DMS153 treated with DMSO at 0.1 percent for 48 hours (cell line): ENCODE measurements around the gene TIGAR.
A peak's percentile ranks its signal among the peaks of the same experiment; 100 is the strongest.

ENCODE experiments used
- DNase-seq: peaks from one replicate; lab custom pipeline; 2025; ENCODE audit not compliant: unreplicated experiment; lab: John Stamatoyannopoulos, UW

The TIGAR gene, protein sequence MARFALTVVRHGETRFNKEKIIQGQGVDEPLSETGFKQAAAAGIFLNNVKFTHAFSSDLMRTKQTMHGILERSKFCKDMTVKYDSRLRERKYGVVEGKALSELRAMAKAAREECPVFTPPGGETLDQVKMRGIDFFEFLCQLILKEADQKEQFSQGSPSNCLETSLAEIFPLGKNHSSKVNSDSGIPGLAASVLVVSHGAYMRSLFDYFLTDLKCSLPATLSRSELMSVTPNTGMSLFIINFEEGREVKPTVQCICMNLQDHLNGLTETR

DNA sequence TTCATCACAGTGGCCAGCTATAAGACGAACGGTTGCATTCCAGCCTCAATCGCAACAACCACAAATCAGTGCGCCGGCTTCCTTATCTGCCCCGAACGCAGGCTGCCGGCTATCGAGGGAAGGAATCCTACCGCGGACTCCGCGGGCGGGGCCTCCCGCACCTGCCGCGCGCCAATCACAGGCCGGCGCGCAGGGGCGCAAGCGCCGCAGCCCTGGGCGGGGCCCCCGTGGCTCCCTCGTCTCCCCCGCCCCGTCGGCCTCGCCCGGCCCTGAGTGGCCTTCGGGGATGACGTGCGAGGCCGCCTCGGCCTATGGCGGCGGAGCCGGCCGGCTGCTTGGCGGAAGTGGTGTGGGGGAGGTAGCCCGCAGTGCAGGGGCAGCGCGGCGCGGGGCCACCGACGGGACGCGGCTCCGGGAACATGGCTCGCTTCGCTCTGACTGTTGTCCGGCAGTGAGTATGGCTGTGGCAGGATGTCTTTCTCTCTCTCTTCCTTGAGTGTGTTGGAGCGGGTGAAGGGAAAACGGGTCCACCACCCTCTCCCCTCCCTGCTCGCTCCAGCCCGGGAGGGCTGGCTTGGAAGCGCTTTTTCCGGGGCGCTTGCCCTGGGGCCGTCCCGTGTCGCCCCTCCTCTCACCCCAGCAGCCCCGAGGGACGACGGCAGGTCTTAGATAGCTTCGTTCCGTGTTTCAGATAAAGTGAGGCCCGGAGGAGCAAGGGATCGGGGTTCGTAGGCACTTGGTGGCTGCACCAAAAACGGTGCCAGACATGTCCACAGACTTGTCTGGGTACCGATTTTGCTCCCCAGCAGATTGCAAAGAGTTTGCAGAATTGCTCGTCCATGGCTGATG lies at the start of gene TIGAR:
Gene TIGAR, plus strand, starts transcription at position 361 of the 849 bp plus-strand sequence. Its CDS starts 59 bp downstream, at position 420.
- DNase-seq, result peak; percentile 87

DNA sequence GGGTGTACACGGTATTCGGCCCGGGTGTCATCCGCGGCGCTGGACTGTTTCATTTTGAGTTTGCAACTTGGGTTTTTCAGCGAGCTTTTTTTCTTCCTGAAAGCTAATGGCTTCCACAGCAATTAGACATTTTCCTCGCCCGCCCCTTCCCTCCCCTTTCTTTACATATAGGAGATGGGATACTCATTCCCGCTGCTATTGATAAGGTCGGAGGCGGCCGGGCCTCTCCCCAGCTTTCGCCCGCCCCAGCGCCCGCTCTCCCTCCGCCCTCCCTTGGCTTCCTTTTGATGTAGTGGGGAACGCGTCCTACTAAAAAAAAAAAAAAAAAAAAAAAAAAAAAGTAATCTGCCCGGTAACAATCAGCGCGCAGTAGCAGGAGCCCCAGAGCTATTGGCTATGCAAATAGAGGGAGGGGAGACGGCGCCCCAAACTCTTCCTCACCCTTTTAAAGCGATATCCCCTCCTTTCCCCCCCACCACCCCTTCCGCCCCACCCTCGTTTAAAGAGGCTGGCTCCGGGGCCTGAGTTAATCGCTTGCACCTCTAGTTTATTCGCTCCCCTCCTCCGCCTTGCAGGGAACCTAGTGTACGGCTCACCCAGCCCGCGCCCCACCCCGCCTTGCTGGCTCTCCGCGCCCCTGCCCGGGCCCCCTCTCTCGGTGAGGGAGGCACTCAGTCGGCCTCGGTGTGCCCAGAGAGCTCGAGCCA lies 49.1 kb upstream of the TIGAR start:
- DNase-seq, result no peak

DNA sequence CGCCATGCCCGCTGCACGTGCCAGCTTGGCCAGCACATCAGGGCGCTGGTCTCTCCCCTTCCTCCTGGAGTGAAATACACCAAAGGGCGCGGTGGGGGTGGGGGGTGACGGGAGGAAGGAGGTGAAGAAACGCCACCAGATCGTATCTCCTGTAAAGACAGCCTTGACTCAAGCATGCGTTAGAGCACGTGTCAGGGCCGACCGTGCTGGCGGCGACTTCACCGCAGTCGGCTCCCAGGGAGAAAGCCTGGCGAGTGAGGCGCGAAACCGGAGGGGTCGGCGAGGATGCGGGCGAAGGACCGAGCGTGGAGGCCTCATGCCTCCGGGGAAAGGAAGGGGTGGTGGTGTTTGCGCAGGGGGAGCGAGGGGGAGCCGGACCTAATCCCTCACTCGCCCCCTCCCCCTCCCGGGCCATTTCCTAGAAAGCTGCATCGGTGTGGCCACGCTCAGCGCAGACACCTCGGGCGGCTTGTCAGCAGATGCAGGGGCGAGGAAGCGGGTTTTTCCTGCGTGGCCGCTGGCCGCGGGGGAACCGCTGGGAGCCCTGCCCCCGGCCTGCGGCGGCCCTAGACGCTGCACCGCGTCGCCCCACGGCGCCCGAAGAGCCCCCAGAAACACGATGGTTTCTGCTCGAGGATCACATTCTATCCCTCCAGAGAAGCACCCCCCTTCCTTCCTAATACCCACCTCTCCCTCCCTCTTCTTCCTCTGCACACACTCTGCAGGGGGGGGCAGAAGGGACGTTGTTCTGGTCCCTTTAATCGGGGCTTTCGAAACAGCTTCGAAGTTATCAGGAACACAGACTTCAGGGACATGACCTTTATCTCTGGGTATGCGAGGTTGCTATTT lies 48.4 kb upstream of the TIGAR start:
- DNase-seq, result no peak

DNA sequence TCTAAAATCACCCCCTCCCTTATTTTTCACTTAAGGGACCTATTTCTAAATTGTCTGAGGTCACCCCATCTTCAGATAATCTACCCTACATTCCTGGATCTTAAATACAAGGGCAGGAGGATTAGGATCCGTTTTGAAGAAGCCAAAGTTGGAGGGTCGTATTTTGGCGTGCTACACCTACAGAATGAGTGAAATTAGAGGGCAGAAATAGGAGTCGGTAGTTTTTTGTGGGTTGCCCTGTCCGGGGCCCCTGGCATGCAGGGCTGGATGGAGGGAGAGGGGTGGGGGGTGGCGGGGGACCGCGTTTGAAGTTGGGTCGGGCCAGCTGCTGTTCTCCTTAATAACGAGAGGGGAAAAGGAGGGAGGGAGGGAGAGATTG lies 47.8 kb upstream of the TIGAR start:
- DNase-seq, result no peak

DNA sequence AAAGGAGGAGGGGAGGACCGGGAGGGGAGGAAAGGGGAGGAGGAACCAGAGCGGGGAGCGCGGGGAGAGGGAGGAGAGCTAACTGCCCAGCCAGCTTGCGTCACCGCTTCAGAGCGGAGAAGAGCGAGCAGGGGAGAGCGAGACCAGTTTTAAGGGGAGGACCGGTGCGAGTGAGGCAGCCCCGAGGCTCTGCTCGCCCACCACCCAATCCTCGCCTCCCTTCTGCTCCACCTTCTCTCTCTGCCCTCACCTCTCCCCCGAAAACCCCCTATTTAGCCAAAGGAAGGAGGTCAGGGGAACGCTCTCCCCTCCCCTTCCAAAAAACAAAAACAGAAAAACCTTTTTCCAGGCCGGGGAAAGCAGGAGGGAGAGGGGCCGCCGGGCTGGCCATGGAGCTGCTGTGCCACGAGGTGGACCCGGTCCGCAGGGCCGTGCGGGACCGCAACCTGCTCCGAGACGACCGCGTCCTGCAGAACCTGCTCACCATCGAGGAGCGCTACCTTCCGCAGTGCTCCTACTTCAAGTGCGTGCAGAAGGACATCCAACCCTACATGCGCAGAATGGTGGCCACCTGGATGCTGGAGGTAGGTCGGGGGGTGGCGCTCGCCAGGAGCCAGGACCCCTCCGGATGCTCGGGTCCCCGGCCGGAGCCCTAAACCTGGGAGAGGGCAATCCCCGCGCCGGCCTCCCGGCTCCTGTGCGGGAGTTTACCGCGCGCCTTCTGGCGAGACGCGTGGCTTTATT lies 47.2 kb upstream of the TIGAR start, which contains the start of gene CCND2:
Gene CCND2, plus strand, starts transcription at position 111 of the 744 bp plus-strand sequence. Its CDS starts 279 bp downstream, at position 390.
- DNase-seq, result no peak

DNA sequence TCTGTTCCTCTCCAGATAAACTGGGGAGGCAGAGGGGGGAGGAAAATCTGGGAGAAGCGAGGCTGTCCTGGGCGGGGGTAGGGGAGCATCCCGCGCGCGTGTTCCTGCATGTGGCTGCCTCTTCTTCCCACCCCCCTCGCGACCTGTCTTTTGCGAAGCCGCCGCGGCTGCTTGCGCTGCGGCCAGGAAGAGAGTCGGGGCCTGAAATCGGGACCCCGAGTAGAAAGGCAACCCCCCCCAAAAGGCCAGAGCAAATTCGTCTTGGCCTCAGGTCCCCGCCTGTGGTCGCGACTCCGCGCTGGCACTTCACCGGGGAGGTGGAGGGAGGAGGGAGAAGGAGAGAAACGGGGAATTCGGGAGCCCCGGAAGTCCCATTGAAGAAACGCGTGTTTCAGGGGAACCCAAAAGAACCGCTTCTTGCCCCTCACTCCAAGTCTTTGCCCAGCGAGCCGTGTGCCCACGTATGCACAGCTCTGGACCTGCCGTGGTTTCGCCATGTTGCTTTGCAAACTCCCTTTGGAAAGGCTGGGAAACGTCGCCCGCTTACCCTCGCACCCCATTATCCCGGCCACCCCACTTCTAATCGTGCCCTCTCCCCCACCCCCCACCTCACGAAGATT lies 46.5 kb upstream of the TIGAR start:
- no peak for DNase-seq

DNA sequence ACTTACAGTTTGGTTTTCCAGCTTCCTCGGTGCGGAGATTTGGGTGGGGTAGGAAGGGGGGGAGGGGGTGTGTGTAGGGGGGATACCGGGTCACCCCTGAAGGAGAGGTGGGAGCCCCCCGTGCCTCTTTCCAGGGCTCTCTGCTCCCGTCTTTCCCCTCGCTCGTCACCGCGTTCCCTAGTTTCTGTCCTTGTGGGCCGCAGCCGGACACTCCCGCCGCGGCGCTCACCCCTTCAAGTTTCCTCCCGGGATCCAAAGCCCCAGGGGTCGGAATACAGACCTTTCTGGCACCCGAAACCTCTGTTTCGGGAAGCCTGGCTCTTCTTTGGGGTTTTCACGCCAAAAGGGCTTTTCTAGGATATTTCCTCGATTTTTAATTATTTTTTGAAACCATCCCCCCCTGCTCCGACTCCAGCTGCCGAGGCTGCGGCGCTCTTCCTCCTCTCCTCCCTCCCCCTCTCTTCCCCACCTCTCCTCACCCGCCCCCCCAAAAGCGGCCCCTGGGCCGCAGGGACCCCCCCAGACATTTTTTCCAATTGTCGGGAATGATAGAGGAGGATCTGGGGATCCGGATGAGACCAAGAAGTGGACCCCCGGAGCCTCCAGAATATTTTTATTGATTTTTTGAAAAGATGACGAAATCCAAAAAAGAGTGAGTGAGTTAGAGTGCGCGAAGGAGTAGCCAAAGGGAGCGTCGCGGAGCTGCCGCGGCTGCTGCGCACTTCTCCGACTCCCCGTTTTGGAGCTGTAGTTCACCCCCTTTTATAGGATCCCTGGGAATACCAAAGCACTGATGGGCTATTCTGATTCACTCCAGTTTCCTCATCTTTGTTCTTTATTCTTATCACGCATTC lies 45.8 kb upstream of the TIGAR start:
- no peak for DNase-seq

DNA sequence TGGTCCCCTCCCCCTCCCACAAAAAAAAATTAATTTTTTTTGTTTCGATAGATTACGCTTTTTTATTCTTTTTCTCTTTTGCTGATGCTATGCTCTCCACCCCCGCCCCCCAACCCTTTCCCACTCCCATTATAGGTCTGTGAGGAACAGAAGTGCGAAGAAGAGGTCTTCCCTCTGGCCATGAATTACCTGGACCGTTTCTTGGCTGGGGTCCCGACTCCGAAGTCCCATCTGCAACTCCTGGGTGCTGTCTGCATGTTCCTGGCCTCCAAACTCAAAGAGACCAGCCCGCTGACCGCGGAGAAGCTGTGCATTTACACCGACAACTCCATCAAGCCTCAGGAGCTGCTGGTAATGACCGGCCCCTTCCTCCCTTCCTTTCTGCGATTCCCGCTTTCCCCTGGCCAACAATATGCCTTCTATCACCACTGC lies 45.1 kb upstream of the TIGAR start:
- DNase-seq, result no peak

DNA sequence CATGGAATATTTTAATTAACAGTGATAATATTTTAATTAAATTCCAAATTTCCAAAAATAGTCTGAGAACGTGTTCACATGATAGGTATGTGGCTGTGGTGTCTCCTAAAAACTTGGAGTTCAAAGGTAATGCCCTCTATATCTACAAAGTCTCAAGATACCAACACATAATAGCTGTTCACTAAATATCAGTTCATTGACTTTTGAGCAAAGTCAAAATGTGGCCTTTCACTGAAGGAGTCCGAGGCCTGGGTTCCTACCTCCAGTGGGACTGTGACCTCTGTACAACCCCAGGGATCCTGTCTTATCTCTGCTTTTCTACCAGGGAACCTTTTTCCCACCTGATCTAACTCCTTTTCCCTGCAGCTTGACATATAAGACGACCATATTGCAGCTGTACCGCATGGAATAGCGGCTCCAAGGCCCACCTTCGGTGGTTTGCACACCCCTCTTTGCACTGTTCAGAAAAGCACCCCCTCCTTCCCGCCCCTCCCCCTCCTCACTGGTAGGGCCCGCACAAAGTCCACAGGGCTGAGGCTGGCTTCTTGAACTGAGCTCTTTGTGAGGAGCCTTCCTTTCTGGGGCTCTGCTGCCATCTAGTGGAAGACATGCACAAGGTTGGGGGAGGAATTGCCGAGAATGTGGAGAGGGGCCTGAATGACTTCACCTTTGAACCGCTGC lies 44.3 kb upstream of the TIGAR start:
- DNase-seq, result peak; percentile 16

DNA sequence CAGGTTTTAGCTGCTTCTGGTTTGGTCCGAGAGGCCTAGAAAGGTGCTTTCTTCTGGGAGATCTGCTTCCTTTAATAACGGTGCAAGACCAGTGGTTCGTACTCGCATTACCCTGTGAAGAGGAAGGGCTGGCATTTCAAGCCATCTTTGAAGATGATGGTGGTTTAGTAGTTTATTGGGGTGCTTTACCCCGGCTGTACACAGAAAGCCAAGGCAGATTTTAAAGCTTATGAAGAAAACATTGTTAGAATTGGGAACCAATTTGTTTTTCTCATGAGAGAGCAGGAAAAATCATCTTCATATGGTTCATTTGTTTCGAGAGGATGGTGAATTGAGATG lies 43.8 kb upstream of the TIGAR start:
- no peak for DNase-seq

DNA sequence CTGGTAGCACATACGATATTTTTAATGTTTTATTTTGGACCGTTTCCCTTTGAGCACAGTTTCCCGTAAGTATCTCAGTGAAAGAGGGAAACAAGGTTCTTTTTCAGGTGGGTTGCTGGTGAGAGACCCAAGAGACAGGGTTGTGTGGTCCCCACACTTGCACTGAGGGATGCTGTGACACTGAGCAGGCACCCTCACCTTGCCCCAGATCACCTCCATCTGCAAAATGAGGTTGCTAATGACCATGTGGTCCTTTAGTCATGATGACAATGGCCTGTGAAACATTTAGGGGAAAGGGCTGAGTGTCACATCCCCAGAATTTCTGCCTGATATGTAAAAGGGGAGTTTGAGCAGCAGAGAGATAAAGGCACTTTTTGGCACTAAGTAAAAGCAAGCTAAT lies 43.2 kb upstream of the TIGAR start:
- DNase-seq, result no peak

DNA sequence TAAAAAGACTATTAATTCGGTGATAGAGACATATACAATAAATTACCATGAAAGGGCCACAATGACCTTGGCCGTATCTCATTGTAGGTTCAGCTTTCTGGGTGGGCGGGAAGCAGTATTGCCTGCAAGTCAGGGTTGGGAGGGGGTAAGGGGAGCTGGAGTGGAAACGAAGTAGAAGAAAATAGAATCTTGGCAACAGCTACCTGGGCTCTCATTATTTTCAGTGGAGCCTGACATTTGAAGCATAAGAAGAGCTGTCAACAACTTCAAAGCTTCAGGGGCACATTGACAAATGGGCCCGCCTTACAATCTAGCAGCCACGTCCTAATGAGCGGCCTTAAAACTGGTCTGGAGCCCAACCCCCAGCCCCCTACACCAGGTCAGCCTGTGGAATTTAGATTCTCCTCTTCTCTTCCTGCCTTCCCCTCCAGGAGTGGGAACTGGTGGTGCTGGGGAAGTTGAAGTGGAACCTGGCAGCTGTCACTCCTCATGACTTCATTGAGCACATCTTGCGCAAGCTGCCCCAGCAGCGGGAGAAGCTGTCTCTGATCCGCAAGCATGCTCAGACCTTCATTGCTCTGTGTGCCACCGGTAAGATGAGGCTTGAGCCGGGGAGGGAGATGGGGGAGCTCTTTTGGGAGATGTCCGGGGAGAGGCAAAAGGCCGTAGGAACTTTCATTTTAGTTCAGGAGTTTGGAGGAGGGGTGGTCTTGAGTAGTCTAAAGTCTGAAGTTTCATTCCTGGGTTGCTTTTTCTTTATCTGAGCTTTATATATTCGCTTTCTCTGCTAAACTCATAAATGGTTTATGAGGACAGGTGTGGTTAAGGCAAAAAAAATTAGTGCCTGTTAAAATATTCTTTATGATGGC lies 42.5 kb upstream of the TIGAR start:
- DNase-seq, result no peak

DNA sequence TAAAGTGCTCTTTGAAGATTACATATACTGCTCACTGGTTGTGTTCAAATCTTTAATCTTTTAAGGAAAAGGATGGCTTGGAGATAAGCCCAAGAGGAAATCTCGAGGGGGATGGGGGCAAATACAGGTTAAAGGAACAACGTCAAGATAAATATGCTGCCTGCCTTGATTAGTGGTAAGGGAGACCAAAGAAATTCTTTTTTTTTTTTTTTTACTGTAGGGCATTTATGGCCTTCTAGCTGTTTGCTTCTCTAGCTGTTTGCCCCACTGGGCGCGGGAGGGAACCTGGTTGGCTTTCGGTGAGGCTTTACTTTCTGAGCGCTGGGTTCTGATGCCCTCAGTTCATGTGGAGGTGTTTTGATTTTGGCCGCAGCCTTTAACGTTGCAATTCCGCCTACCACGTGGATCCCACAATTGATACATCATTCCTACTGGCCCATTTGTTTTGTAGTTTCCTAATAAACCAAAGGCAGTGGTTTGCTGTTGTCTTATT lies 41.8 kb upstream of the TIGAR start:
- DNase-seq, result no peak

DNA sequence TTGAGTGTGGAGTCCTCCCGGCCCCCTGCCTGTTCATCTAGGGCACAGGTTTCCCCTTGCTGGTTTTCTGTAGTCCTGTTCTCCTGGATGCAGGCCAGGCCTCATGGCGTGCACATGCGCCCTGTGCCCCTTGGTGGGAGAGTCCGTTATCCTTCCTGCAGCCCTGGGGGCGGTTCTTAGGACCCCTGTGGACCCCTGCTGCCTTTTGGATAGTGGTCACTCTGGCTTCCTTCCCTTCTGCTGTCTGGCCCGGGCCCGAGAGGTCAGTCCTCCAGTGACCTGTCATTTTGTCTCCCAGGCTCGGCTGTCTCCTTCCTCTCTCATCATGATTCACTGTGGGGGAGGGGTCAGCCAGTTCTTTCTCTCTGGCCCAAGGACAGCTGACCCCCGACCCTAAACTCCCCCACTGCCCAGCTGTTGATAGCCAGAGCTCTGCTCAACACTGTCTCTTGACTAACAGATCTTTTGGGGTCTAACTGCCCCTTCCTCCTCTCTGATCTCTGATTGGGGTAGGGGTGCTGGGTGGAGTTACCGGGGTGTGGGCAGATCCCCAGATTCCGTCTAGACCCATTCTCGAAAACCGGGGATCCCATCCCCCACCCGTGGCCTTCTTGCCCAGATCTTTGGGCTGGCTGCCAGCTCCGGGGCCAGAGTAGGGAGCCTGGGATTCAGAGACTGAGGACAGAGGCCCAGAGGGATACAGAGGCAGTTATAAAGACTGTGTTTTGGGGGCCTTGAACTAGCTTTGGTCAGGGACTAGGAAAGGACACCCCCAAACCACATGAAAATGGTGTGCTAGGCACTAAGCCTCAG lies 40.5 kb upstream of the TIGAR start:
- DNase-seq, result no peak

DNA sequence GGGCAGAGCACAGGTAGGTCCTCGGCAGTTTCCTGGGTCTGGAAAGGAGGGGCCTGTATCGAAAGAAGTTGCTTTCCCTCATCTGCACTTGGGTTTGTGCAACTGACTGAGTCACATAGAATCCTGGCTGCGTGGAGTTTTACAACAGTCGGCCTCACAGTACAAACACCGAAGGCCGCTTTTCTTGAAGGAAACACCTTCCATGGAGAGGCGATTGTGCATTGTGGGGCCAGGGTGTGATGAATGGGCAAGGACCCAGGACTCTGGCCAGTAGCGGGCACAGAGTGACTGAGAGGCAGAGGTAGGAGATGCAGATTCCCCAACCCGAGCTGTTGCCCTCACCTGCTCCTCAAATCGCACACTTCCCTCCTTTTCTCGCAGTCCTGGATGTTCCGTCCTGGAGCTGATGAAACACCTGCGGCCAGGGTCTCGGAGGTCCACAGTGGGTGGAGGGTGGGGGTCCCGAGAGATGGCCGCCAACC lies 39.8 kb upstream of the TIGAR start:
- DNase-seq, result no peak
